ENCODE data around the gene STMP1.

DNA sequence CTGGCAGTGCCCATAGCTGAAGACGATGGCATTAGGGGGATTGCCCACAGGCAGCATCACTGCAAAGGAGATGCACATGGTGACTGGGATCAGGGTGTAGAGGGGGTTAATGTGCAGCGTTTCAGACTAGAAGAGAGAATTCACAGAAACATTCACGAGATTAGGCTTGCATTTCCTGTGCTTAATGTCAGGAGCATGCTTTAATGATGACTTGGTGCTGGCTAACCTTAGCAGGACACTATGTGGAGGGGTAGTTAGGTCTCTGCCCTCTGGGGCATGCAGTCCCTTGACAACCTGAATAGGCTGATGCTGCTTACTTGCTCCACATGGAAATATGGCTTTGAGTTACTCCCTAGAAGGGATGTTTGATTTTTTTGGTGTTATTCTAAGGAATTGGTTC lies 21.8 kb downstream of the STMP1 start:
- TF ChIP-seq, protein P1, sequence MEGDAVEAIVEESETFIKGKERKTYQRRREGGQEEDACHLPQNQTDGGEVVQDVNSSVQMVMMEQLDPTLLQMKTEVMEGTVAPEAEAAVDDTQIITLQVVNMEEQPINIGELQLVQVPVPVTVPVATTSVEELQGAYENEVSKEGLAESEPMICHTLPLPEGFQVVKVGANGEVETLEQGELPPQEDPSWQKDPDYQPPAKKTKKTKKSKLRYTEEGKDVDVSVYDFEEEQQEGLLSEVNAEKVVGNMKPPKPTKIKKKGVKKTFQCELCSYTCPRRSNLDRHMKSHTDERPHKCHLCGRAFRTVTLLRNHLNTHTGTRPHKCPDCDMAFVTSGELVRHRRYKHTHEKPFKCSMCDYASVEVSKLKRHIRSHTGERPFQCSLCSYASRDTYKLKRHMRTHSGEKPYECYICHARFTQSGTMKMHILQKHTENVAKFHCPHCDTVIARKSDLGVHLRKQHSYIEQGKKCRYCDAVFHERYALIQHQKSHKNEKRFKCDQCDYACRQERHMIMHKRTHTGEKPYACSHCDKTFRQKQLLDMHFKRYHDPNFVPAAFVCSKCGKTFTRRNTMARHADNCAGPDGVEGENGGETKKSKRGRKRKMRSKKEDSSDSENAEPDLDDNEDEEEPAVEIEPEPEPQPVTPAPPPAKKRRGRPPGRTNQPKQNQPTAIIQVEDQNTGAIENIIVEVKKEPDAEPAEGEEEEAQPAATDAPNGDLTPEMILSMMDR (conservative IDR thresholded peaks at IDR 0.05; ENCODE audit: low read depth, low read length) = no peak
- TF ChIP-seq BHLHE40 (IDR thresholded peaks at IDR 0.05; ENCODE audit: low read depth, low read length) = no peak
- TF ChIP-seq MXI1 (IDR thresholded peaks at IDR 0.05; ENCODE audit: borderline replicate concordance, low read depth, low read length) = no peak

Data from IMR-90 (cell line).